Gastroesophageal sphincter (tissue), 2 donors: ENCODE results near the gene DPEP2NB.

Experiments
- EP300 ChIP-seq: sonication (generic); formaldehyde crosslinking; IDR thresholded peaks from one replicate; pipeline ENCODE4 v1.6.1; 2017; ENCODE audit warnings: antibody characterized with exemption, mild to moderate bottlenecking
- POLR2A ChIP-seq, 2 donors: fragments of 450-650 bp; IDR thresholded peaks; one replicate each; pipeline ENCODE4 v1.6.1; 2017; ENCODE audit warnings: antibody characterized with exemption in 2 of 2, mild to moderate bottlenecking in 2 of 2, moderate library complexity in 1 of 2

DNA sequence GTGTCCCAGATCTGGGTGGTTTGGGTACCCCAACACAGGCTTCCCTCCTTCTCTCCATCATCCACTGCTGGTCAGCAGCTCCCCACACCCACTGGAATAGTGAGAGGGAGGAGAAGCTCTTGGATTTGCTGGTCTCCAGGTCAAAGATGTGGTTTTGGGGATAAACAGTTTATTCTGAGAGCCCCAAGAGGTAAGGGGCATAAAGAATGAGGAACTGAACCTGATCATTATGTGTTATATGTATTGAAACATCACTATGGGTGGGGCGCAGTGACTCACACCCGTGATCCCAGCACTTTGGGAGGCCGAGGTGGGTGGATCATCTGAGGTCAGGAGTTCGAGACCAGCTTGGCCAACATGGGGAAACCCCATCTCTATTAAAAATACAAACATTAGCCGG lies 20.3 kb downstream of the DPEP2NB start:
- no peak for TF ChIP-seq POLR2A (IDR thresholded peaks at IDR 0.05)
- TF ChIP-seq EP300: no peak
